Measurements from ENCODE around the gene ACOT6. TPM values are rescaled to one million over a fixed set of nuclear protein-coding genes. Genes with fewer than 3 reads are reported as not detected.
"Not testable (repeated sequence)": the region's sequence is repeated elsewhere in the genome, so short reads cannot be mapped to it uniquely, and the experiment has no call there.

ACOT6 gene
- total and polyA plus RNA-seq, 9 of the 15 experiments (the other 6 are each of a cell fraction or from before 2014, with no cell fraction given), result not detected

GRCh38 chr14:73573034-73573433, 39.3 kb upstream of the ACOT6 start:
- FAIRE-seq; H2AFZ ChIP-seq (ENCODE audit: low read depth, low read length); H3K9ac ChIP-seq (ENCODE audit: insufficient read depth in 1 of 2, low read depth in 2 of 2, low read length in 2 of 2); H3K9me3 ChIP-seq (replicated peaks; ENCODE audit: control insufficient read depth, insufficient read depth, low read depth, low read length); DNase-seq (ENCODE audit: extremely low read depth in 1 of 4, low spot score in 3 of 4); H3K79me2 ChIP-seq (ENCODE audit: control insufficient read depth, insufficient read depth, low read length); H3K27me3 ChIP-seq (ENCODE audit: control insufficient read depth in 2 of 2, insufficient read depth in 2 of 2, low read length in 2 of 2); intact Hi-C loops (cut with micrococcal nuclease); H3K4me1 ChIP-seq (replicated peaks in 1 of 2; ENCODE audit: control insufficient read depth in 2 of 2, insufficient read depth in 2 of 2, low read length in 2 of 2); H4K20me1 ChIP-seq (replicated peaks; ENCODE audit: control insufficient read depth, insufficient read depth, low read length); H3K36me3 ChIP-seq (ENCODE audit: control insufficient read depth, insufficient read depth, low read length); ATAC-seq; H3K4me3 ChIP-seq; H3K9me1 ChIP-seq (ENCODE audit: control insufficient read depth, insufficient read depth, low read length); CTCF ChIA-PET (ENCODE audit: low intra/inter-chr PET ratio); BruUV-seq (replicated peaks); in situ Hi-C loops (cut with MboI); H3K4me2 ChIP-seq (ENCODE audit: insufficient read depth, low read length); H3K27ac ChIP-seq (ENCODE audit: extremely low read depth, low read depth, low read length): not testable (repeated sequence)
- WGBS (ENCODE audit: insufficient coverage, low coverage, missing lambda C conversion rate), result 34% methylated on average over 5 of the region's 5 CpGs
- POLR2A ChIA-PET, result interaction anchor here (0.6 kb wide), 1 partner anchor 420 kb away, joined by 3 read pairs; no protein-coding TSS in a partner anchor

GRCh38 chr14:73573740-73574139, 38.6 kb upstream of the ACOT6 start:
- H3K9me3 ChIP-seq (replicated peaks; ENCODE audit: control insufficient read depth, insufficient read depth, low read depth, low read length); H3K27me3 ChIP-seq (ENCODE audit: control insufficient read depth in 2 of 2, insufficient read depth in 2 of 2, low read length in 2 of 2); ATAC-seq; in situ Hi-C loops (cut with MboI); H3K4me3 ChIP-seq; DNase-seq (ENCODE audit: extremely low read depth in 1 of 4, low spot score in 3 of 4); H4K20me1 ChIP-seq (replicated peaks; ENCODE audit: control insufficient read depth, insufficient read depth, low read length); H3K27ac ChIP-seq (ENCODE audit: extremely low read depth, low read depth, low read length); H3K9ac ChIP-seq (ENCODE audit: insufficient read depth in 1 of 2, low read depth in 2 of 2, low read length in 2 of 2); H3K4me2 ChIP-seq (ENCODE audit: insufficient read depth, low read length); H3K36me3 ChIP-seq (ENCODE audit: control insufficient read depth, insufficient read depth, low read length); H3K9me1 ChIP-seq (ENCODE audit: control insufficient read depth, insufficient read depth, low read length); H3K4me1 ChIP-seq (replicated peaks in 1 of 2; ENCODE audit: control insufficient read depth in 2 of 2, insufficient read depth in 2 of 2, low read length in 2 of 2); FAIRE-seq; intact Hi-C loops (cut with micrococcal nuclease); H3K79me2 ChIP-seq (ENCODE audit: control insufficient read depth, insufficient read depth, low read length); BruUV-seq (replicated peaks); CTCF ChIA-PET (ENCODE audit: low intra/inter-chr PET ratio); H2AFZ ChIP-seq (ENCODE audit: low read depth, low read length): not testable (repeated sequence)
- 42% methylated on average over 2 of the region's 4 CpGs for WGBS (ENCODE audit: insufficient coverage, low coverage, missing lambda C conversion rate)
- POLR2A ChIA-PET, result interaction anchor here (0.6 kb wide), 2 partner anchors 280 to 419 kb away, joined by 3 read pairs; no protein-coding TSS in a partner anchor

- H3K36me3 ChIP-seq (ENCODE audit: control insufficient read depth, insufficient read depth, low read length); H2AFZ ChIP-seq (ENCODE audit: low read depth, low read length); H3K9ac ChIP-seq (ENCODE audit: insufficient read depth in 1 of 2, low read depth in 2 of 2, low read length in 2 of 2); H3K9me3 ChIP-seq (replicated peaks; ENCODE audit: control insufficient read depth, insufficient read depth, low read depth, low read length); H3K27me3 ChIP-seq (ENCODE audit: control insufficient read depth in 2 of 2, insufficient read depth in 2 of 2, low read length in 2 of 2); in situ Hi-C loops (cut with MboI); H3K4me1 ChIP-seq (replicated peaks in 1 of 2; ENCODE audit: control insufficient read depth in 2 of 2, insufficient read depth in 2 of 2, low read length in 2 of 2); ATAC-seq; CTCF ChIA-PET (ENCODE audit: low intra/inter-chr PET ratio); FAIRE-seq; BruUV-seq (replicated peaks); H3K4me3 ChIP-seq; H3K9me1 ChIP-seq (ENCODE audit: control insufficient read depth, insufficient read depth, low read length); intact Hi-C loops (cut with micrococcal nuclease); H4K20me1 ChIP-seq (replicated peaks; ENCODE audit: control insufficient read depth, insufficient read depth, low read length); H3K79me2 ChIP-seq (ENCODE audit: control insufficient read depth, insufficient read depth, low read length); H3K27ac ChIP-seq (ENCODE audit: extremely low read depth, low read depth, low read length); DNase-seq (ENCODE audit: extremely low read depth in 1 of 4, low spot score in 3 of 4); H3K4me2 ChIP-seq (ENCODE audit: insufficient read depth, low read length): not testable (repeated sequence)
- POLR2A ChIA-PET, result interaction anchor here (0.6 kb wide), 1 partner anchor 280 kb away, joined by 3 read pairs; no protein-coding TSS in a partner anchor
- WGBS (ENCODE audit: insufficient coverage, low coverage, missing lambda C conversion rate), result 33% methylated on average over 6 of the region's 7 CpGs
Observed at GRCh38 chr14:73574251-73574650, 38.1 kb upstream of the ACOT6 start.
